DMS114 treated with DMSO at 0.1 percent for 48 hours (cell line): Measurements from ENCODE around the gene WASF3.

ENCODE experiments used
- DNase-seq: peaks from one replicate; lab custom pipeline; 2025; ENCODE audit not compliant: unreplicated experiment; lab: John Stamatoyannopoulos, UW

Gene WASF3

GRCh38 chr13:26589754-26590153 lies 32.3 kb downstream of the WASF3 start:
- DNase-seq: no peak

GRCh38 chr13:26590379-26590778 lies 32.9 kb downstream of the WASF3 start:
- DNase-seq: no peak

GRCh38 chr13:26590951-26591350 lies 33.5 kb downstream of the WASF3 start:
- no peak for DNase-seq

GRCh38 chr13:26591672-26592071 lies 34.2 kb downstream of the WASF3 start:
- no peak for DNase-seq

- no peak for DNase-seq
Observed at GRCh38 chr13:26593661-26594060, 36.2 kb downstream of the WASF3 start.

- DNase-seq: no peak
Observed at GRCh38 chr13:26594363-26594762, 36.9 kb downstream of the WASF3 start.

- DNase-seq: no peak
Observed at GRCh38 chr13:26596458-26596857, 39.0 kb downstream of the WASF3 start.

GRCh38 chr13:26599403-26599802 lies 41.9 kb downstream of the WASF3 start:
- DNase-seq: no peak

GRCh38 chr13:26599860-26600259 lies 42.4 kb downstream of the WASF3 start:
- no peak for DNase-seq

GRCh38 chr13:26600343-26600742 lies 42.9 kb downstream of the WASF3 start:
- no peak for DNase-seq

- DNase-seq: no peak
Observed at GRCh38 chr13:26601669-26602068, 44.2 kb downstream of the WASF3 start.

- DNase-seq: no peak
Observed at GRCh38 chr13:26602783-26603182, 45.3 kb downstream of the WASF3 start.

GRCh38 chr13:26604784-26605545 lies 47.5 kb downstream of the WASF3 start:
- no peak for DNase-seq

- DNase-seq: no peak
Observed at GRCh38 chr13:26605845-26606244, 48.4 kb downstream of the WASF3 start.

GRCh38 chr13:26606631-26607030 lies 49.1 kb downstream of the WASF3 start:
- DNase-seq: no peak

- DNase-seq: no peak
Observed at GRCh38 chr13:26614721-26615120, 57.2 kb downstream of the WASF3 start.

GRCh38 chr13:26616126-26616525 lies 58.6 kb downstream of the WASF3 start:
- DNase-seq: no peak

GRCh38 chr13:26618726-26619125 lies 61.2 kb downstream of the WASF3 start:
- no peak for DNase-seq

- no peak for DNase-seq
Observed at GRCh38 chr13:26619358-26619757, 61.9 kb downstream of the WASF3 start.

GRCh38 chr13:26621731-26622401 lies 64.4 kb downstream of the WASF3 start:
- DNase-seq: no peak

GRCh38 chr13:26623125-26623524 lies 65.6 kb downstream of the WASF3 start:
- DNase-seq: no peak

GRCh38 chr13:26624572-26624971 lies 67.1 kb downstream of the WASF3 start:
- no peak for DNase-seq

- DNase-seq: no peak
Observed at GRCh38 chr13:26626271-26626670, 68.8 kb downstream of the WASF3 start.
